Measurements from ENCODE around the gene CROCC2.

Gene CROCC2

GRCh38 chr2:241015439-241015838, 109.3 kb downstream of the CROCC2 start:
- no peak for DNase-seq (ENCODE audit: low read depth)

GRCh38 chr2:241017228-241017940, 111.2 kb downstream of the CROCC2 start:
- no peak for DNase-seq (ENCODE audit: low read depth)

- no peak for DNase-seq (ENCODE audit: low read depth)
These were observed 112.1 kb downstream of the CROCC2 start for GRCh38 chr2:241018051-241018891.

DNA sequence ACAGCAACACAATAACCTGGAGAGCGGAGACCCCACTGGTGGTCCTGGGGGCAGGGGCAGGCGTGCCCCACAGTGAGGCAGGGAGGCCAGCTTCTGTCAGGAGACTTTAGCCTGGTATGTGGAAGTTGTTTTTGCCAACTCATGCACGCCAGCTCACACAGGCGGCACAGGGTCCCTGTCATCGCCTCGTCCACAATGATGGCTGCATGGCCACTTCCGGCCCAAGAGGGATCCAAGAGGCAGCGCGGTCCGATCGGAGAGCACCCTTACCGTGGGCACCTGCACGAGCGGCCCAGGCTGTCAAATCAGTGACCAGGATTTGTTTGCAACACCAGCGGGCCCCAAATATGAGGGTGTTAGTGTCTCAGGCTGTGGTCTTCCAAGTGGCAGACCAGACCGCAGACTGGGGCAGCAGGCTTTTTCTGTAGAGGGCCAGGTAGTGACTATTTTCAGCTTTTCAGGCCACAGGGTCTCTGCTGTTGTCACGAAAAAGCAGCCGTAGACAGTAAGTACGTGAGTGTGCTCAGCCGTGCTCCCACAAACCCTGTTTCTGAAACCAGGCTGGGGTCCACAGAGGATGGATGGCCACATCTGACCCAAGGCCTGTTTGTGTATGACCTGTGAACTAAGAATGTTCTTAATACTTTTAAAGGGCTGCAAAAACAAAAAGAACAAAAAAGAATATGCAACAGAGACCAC, 113.5 kb downstream of the CROCC2 start:
- DNase-seq (ENCODE audit: low read depth), result no peak

GRCh38 chr2:241020201-241020600, 114.1 kb downstream of the CROCC2 start:
- no peak for DNase-seq (ENCODE audit: low read depth)

- DNase-seq (ENCODE audit: low read depth), result no peak
These were observed 114.6 kb downstream of the CROCC2 start for GRCh38 chr2:241020629-241021190.

GRCh38 chr2:241025639-241026038, 119.5 kb downstream of the CROCC2 start:
- no peak for DNase-seq (ENCODE audit: low read depth)

GRCh38 chr2:241029599-241030332, 123.6 kb downstream of the CROCC2 start:
- no peak for DNase-seq (ENCODE audit: low read depth)

- no peak for DNase-seq (ENCODE audit: low read depth)
These were observed 124.2 kb downstream of the CROCC2 start for GRCh38 chr2:241030333-241030680.

- DNase-seq (ENCODE audit: low read depth), result no peak
These were observed 124.7 kb downstream of the CROCC2 start for GRCh38 chr2:241030883-241031282.

- DNase-seq (ENCODE audit: low read depth), result no peak
These were observed 125.5 kb downstream of the CROCC2 start for GRCh38 chr2:241031436-241032165.

- DNase-seq (ENCODE audit: low read depth), result no peak
These were observed 127.3 kb downstream of the CROCC2 start for GRCh38 chr2:241033336-241033987.

DNA sequence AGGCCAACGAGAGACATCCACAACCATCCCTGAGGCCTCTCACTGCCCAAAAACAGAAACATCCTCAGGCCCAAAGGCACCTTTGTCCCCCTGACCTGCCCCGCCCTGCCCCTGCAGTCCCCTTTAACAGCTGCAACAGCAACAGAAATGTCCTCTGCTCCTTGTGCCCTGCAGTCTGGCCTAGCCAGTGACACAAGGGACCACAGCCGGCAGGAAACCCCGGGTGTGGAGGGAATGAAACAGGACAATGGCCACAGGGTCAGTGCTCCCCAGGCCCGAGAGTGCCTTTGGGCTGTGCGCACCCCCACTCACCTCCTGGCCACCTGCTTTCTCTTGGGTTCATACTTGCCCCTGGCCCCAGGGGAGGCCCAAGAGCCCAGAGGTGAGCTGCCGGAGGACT, 127.9 kb downstream of the CROCC2 start:
- no peak for DNase-seq (ENCODE audit: low read depth)

GRCh38 chr2:241034490-241035141, 128.5 kb downstream of the CROCC2 start:
- DNase-seq (ENCODE audit: low read depth), result no peak

GRCh38 chr2:241035142-241035817, 129.1 kb downstream of the CROCC2 start:
- no peak for DNase-seq (ENCODE audit: low read depth)

- no peak for DNase-seq (ENCODE audit: low read depth)
These were observed 129.8 kb downstream of the CROCC2 start for GRCh38 chr2:241035818-241036396.

DNA sequence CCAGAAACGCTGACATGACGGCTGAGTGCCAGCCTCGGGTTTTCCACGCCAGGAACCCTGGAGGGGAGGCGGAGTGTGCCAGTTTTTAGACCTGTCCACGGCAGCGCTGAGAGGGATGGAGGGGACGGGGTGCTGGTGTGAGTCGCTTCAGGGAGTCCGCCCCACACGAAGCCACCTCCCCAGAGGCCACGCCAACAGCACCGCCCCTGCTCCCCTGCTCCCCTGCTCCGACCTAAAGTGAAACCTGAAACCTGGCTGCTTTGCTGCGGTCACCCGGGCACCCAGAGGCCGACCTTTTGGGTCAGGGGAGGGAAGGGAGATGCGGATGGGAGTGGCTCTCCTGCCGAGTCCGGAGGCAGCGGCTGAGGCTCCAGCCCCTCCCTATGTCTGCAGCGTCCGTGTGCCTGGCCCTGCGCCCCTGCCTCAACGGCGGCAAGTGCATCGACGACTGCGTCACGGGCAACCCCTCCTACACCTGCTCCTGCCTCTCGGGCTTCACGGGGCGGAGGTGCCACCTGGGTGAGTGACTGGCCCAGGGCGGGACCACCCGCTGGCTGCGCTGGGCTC, 130.3 kb downstream of the CROCC2 start:
- peak; percentile 24 for DNase-seq (ENCODE audit: low read depth)

DNA sequence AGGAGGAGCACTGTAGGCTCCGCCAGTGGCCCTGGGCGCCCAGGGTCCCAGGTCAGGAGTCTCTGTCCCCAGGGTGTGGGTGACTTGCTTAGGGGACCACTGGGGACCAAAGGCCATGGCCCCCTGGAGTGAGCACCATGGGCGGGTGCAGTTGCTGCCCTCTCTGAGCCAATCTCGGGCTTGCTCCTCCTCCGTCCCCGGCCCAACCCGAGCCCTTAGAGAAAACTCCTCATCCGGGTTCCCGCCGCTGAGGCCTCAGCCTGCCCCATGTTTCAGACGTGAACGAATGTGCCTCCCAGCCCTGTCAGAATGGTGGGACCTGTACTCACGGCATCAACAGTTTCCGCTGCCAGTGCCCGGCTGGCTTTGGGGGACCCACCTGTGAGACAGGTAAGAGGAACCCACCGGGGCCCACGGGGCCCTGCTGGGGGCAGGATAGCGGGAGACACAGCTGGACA, 130.9 kb downstream of the CROCC2 start:
- DNase-seq (ENCODE audit: low read depth), result no peak

DNA sequence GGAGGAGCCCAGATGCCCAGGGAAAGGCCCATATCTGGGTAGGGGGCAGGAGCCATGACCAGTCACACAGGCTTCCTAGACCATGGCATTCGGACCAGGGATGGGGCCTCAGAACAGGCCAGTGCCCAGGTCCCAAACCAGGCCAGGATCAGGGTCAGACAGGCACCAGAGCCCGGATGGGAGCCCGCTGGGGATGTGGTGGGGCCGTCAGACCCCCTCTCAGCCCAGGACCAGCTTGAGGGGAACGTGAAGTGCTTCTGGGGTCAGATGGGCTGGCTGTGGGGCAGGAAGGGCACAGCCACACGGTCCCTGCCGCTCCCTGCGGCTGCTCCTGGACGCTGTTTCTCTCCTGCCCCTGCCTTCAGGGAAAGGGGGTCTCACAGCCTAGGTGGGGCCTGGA, 131.4 kb downstream of the CROCC2 start:
- DNase-seq (ENCODE audit: low read depth), result no peak
